ENCODE results near the gene TRIM71. TPM values are rescaled to one million over a fixed set of nuclear protein-coding genes. Genes with fewer than 3 reads are reported as not detected.
A peak's percentile ranks its signal among the peaks of the same experiment; 100 is the strongest.

Gene TRIM71
- total RNA-seq, 1 experiment from 2014 or later, result 376 TPM

- Histone ChIP-seq H3K18ac (ENCODE audit: insufficient read length, low read depth, low read length) (no peak overlapping the region), H3K27ac (ENCODE audit: insufficient read length, low read depth, low read length) (no peak overlapping the region), H2BK120ac (ENCODE audit: low read depth, low read length, poor library complexity, severe bottlenecking) (no peak overlapping the region), H4K91ac (ENCODE audit: insufficient read length, low read depth, low read length) (no peak overlapping the region), H3K4me2 (ENCODE audit: insufficient read depth, insufficient read length, low read length) (no peak overlapping the region), H3K4ac (ENCODE audit: low read depth, low read length) (no peak overlapping the region), H2BK15ac (ENCODE audit: low read depth, low read length) (no peak overlapping the region), H3K23me2 (ENCODE audit: insufficient read length, low read depth, low read length, poor library complexity, severe bottlenecking) (peaks cover 7% of the 10 kb centered on the region), H3K79me1 (ENCODE audit: insufficient read depth, low read depth, low read length, poor library complexity, severe bottlenecking) (peaks cover 5% of the 10 kb centered on the region), H3K27me3 (ENCODE audit: insufficient read depth, low read length) (no peaks in the 10 kb centered on the region), H2BK5ac (ENCODE audit: insufficient read length, low read length) (no peak overlapping the region), H3K9me3 (ENCODE audit: control insufficient read depth, low read depth, low read length) (no peaks in the 10 kb centered on the region), H4K8ac (replicated peaks; ENCODE audit: insufficient read length, low read depth, low read length) (no peak overlapping the region), H3K9ac (ENCODE audit: extremely low read depth, insufficient read length, low read length) (no peak overlapping the region), H3K4me1 (ENCODE audit: insufficient read depth, low read length) (peaks cover 54% of the 10 kb centered on the region), H3K14ac (ENCODE audit: insufficient read depth, low read length) (no peak overlapping the region), H3K79me2 (ENCODE audit: insufficient read depth, low read length) (peaks cover 87% of the 10 kb centered on the region), H2AK5ac (ENCODE audit: insufficient read length, low read length) (no peak overlapping the region), H3T11ph (ENCODE audit: low read length) (no peak overlapping the region), H3K56ac (ENCODE audit: insufficient read length, low read depth, low read length) (no peak overlapping the region), H2BK20ac (ENCODE audit: low read depth, low read length, poor library complexity, severe bottlenecking) (no peak overlapping the region), H3K23ac (ENCODE audit: insufficient read length, low read depth, low read length) (no peak overlapping the region), H4K20me1 (ENCODE audit: control insufficient read depth, insufficient read depth, insufficient read length) (no peaks in the 10 kb centered on the region), H2BK12ac (ENCODE audit: insufficient read length, low read depth, low read length) (no peak overlapping the region), H4K5ac (ENCODE audit: insufficient read length, low read depth, low read length) (no peak overlapping the region), H2AFZ (ENCODE audit: low read length) (no peak overlapping the region)
- no peak for TF ChIP-seq CTCF (conservative IDR thresholded peaks at IDR 0.05)
- WGBS (ENCODE audit: extremely low coverage, insufficient read length, low lambda C conversion rate), result no CpG with 5 or more reads among the region's 1 CpG
- Mint-ChIP-seq H3K27me3 (ENCODE audit: low read depth) (no peaks in the 10 kb centered on the region; the same call in 1 of the 2 replicates), H3K4me1 (peaks cover 89 to 94% of the 10 kb centered on the region in 2 experiments), H3K36me3 (ENCODE audit: insufficient read depth in 1 of 3, low read depth in 3 of 3) (peaks cover 0 to 29% (median 17%) of the 10 kb centered on the region in 3 experiments; a peak in 6 of 7 replicates), H3K4me3 (peak overlapping the region in 1 of 2 experiments; percentile 45; a peak in 2 of 5 replicates), H3K27ac (peak overlapping the region in 2 of 3 experiments; percentile 44 to 56; a peak in 1 of 7 replicates), H3K9me3 (no peaks in the 10 kb centered on the region)
- no peak for DNase-seq
These were observed 29.7 kb downstream of the TRIM71 start for GRCh38 chr3:32847528-32847927.
